Muscle layer of colon (tissue), 2 donors: ENCODE results near the gene TESK2.

Experiments
- H3K27ac ChIP-seq: one replicate; pipeline ENCODE4 v1.7.0; 2013; ENCODE audit warnings: low read depth, mild to moderate bottlenecking, low read length, moderate library complexity
- H3K27me3 ChIP-seq, 2 donors: one replicate each; pipeline ENCODE4 v1.7.0; 2013; ENCODE audit warnings: low read length in 2 of 2, mild to moderate bottlenecking in 2 of 2; ENCODE audit not compliant: insufficient read depth in 2 of 2, control insufficient read depth in 1 of 2
- H3K36me3 ChIP-seq: one replicate; pipeline ENCODE4 v1.7.0; 2013; ENCODE audit warnings: mild to moderate bottlenecking, low read length; ENCODE audit not compliant: insufficient read depth
- H3K4me1 ChIP-seq: one replicate; pipeline ENCODE4 v1.7.0; 2013; ENCODE audit warnings: mild to moderate bottlenecking, low read length; ENCODE audit not compliant: insufficient read depth
- H3K4me3 ChIP-seq, 2 donors: one replicate each; pipeline ENCODE4 v1.7.0; 2013; ENCODE audit warnings: low read length in 2 of 2, low read depth in 1 of 2, mild to moderate bottlenecking in 1 of 2, moderate library complexity in 1 of 2
- H3K9ac ChIP-seq: one replicate; pipeline ENCODE4 v1.7.0; 2013; ENCODE audit warnings: low read length
- H3K9me3 ChIP-seq: one replicate; pipeline ENCODE4 v1.7.0; 2013; ENCODE audit warnings: mild to moderate bottlenecking, low read length
- donor health status: abdominal sarcoma.
- donor health status: Adenocarcinoma of cecum.

The TESK2 gene

DNA sequence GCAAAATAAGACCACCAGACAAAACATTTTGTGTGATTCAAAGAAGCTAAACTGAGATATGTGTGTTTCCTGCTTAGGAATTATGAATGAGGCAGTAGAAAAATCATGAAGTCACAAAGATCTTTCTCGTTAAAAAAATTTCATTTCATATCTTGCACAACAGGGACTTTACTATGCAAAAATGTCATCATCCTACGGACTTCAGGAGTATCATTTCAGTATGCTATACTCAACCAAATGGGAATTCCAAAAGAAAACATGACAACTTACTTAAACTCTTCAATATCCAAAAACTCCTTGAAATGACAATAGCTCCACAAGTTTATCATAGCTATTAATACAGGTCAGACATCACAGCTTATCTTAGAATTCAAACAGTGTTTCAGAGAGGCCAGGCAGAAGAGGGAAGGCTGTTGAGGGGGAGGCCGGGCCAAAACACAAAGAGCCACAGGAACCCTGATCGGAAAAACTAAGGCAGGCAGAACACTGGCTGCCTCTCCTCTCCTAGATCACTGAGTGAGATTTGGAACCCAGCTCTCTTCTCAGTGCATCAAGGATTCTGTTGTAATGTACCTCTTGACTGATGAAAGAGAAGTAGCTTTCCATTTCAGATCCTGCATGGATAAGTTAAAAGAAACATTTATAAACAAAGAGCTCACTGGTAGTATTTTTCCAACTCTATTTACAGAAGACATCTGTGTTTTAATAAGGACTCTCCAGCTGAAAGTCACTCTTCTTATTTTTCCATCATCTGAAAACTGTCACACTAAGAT, 66.9 kb downstream of the TESK2 start:
- Histone ChIP-seq H3K27ac (no peak overlapping the region), H3K4me1 (no peaks in the 10 kb centered on the region), H3K9ac (no peak overlapping the region), H3K27me3 (no peaks in the 10 kb centered on the region), H3K36me3 (no peaks in the 10 kb centered on the region), H3K9me3 (no peaks in the 10 kb centered on the region), H3K4me3 (no peak overlapping the region)

DNA sequence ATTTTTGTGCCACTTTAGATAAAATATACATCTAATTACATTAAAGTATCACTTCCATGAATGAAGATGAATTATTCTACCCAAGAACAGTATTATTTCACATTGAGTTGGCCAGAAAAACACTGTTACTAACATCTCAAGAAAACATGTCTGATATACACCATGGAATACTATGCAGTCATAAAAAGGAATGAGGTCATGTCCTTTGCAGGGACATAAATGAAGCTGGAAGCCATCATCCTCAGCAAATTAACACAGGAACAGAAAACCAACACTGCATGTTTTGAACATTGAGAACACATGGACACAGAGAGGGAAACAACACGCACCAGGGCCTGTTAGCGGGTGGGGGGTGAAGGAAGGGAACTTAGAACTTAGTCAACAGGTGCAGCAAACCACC, 69.0 kb downstream of the TESK2 start:
- Histone ChIP-seq H3K36me3 (no peaks in the 10 kb centered on the region), H3K4me3 (no peak overlapping the region), H3K27ac (no peak overlapping the region), H3K4me1 (no peaks in the 10 kb centered on the region), H3K9ac (no peak overlapping the region), H3K9me3 (no peaks in the 10 kb centered on the region), H3K27me3 (no peaks in the 10 kb centered on the region)

GRCh38 chr1:45414746-45415145, 76.2 kb downstream of the TESK2 start:
- no peaks in the 10 kb centered on the region for H3K9me3 ChIP-seq
- no peaks in the 10 kb centered on the region for H3K36me3 ChIP-seq
- no peaks in the 10 kb centered on the region for H3K4me1 ChIP-seq
- H3K4me3 ChIP-seq: no peak overlapping the region
- H3K27me3 ChIP-seq: no peaks in the 10 kb centered on the region
- H3K27ac ChIP-seq: no peak overlapping the region
- H3K9ac ChIP-seq: no peak overlapping the region

GRCh38 chr1:45412899-45413298, 78.1 kb downstream of the TESK2 start:
- Histone ChIP-seq H3K9me3 (no peaks in the 10 kb centered on the region), H3K9ac (no peak overlapping the region), H3K36me3 (no peaks in the 10 kb centered on the region), H3K4me1 (no peaks in the 10 kb centered on the region), H3K4me3 (no peak overlapping the region), H3K27ac (no peak overlapping the region), H3K27me3 (no peaks in the 10 kb centered on the region)

- Histone ChIP-seq H3K36me3 (no peaks in the 10 kb centered on the region), H3K27ac (no peak overlapping the region)
Measured at GRCh38 chr1:45411510-45411899, 79.5 kb downstream of the TESK2 start.

GRCh38 chr1:45410850-45411509, 80.0 kb downstream of the TESK2 start:
- Histone ChIP-seq H3K9me3 (no peaks in the 10 kb centered on the region), H3K27ac (no peak overlapping the region), H3K36me3 (no peaks in the 10 kb centered on the region), H3K4me1 (no peaks in the 10 kb centered on the region), H3K27me3 (no peaks in the 10 kb centered on the region), H3K9ac (no peak overlapping the region), H3K4me3 (no peak overlapping the region)

More at GRCh38 chr1:45411510-45411899, 79.5 kb downstream of the TESK2 start:
- Histone ChIP-seq H3K4me1 (no peaks in the 10 kb centered on the region), H3K27me3 (no peaks in the 10 kb centered on the region), H3K9ac (no peak overlapping the region), H3K9me3 (no peaks in the 10 kb centered on the region), H3K4me3 (no peak overlapping the region)

DNA sequence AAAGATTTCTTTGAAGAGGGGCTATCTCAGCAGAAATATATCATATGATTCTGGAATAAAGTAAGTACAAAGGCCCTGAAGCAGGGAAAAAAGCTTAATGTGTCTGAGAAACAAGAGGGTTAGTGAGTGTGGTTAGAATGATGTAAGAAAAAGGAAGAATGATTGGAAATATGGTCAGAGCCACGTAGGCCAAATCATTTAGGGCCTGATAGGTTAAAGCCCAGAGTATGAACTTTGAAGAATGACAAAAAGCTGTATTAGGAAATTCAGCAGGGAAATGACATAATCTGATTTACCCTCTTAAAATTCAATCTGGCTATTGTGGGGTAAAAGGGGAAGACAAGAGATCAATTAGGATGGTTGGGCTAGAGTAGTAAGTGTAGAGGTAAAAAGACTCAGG, 81.7 kb downstream of the TESK2 start:
- no peak overlapping the region for H3K4me3 ChIP-seq
- H3K36me3 ChIP-seq: no peaks in the 10 kb centered on the region

DNA sequence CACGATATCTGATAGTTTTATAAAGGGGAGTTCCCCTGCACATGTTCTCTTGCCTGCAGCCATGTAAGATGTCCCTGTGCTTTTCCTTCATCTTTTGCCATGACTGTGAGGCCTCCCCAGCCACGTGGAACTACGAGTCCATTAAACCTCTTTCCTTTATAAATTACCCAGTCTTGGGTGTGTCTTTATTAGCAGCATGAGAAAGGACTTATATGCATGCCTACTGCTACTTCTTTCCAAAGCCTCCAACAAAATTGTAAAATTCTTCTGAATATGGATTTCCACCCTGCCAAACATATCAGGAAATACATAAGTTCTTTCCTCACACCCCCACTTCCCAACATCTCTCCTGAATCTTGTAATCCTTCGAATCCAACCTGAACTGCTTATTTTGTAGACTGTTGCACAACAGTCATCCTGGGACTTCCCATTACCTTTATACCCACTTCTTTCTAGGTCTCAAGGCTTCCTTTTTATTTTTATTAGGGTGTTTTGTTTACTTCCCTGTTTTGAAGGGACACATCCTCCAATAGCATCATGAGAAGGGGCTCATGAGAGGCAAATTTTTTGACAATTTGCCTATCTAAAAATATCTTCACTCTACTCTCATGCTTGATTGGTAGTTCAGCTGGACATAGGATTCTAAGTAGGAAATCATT, 83.2 kb downstream of the TESK2 start:
- no peak overlapping the region for H3K27ac ChIP-seq

More for the DNA sequence above, 81.7 kb downstream of the TESK2 start:
- Histone ChIP-seq H3K27me3 (no peaks in the 10 kb centered on the region), H3K4me1 (no peaks in the 10 kb centered on the region), H3K9me3 (no peaks in the 10 kb centered on the region), H3K9ac (no peak overlapping the region), H3K27ac (no peak overlapping the region)

DNA sequence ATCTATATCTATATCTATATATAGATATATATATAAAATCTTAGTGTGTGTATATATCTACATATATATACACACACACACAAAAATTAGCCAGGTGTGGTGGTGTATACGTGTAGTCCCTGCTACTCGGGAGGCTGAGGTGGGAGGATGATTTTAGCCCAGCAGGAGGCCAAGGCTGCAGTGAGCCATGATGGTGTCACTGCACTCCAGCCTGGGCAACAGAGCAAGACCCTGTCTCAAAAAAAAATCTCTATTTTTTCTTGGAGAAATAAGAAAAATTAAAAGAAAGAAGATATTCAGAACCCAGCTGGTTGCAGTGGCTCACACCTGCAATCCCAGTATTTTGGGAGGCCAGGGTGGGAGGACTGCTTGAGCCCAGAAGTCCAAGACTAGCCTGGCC, 85.3 kb downstream of the TESK2 start:
- H3K9ac ChIP-seq: no peak overlapping the region

More for the DNA sequence above, 83.2 kb downstream of the TESK2 start:
- no peak overlapping the region for H3K9ac ChIP-seq
- H3K4me3 ChIP-seq: no peak overlapping the region
- no peaks in the 10 kb centered on the region for H3K27me3 ChIP-seq
- no peaks in the 10 kb centered on the region for H3K9me3 ChIP-seq
- no peaks in the 10 kb centered on the region for H3K4me1 ChIP-seq
- H3K36me3 ChIP-seq: no peaks in the 10 kb centered on the region

GRCh38 chr1:45403718-45404117, 87.2 kb downstream of the TESK2 start:
- Histone ChIP-seq H3K36me3 (no peaks in the 10 kb centered on the region), H3K9me3 (no peaks in the 10 kb centered on the region), H3K9ac (no peak overlapping the region), H3K4me1 (no peaks in the 10 kb centered on the region), H3K27ac (no peak overlapping the region), H3K27me3 (no peaks in the 10 kb centered on the region), H3K4me3 (no peak overlapping the region)

More for the DNA sequence above, 85.3 kb downstream of the TESK2 start:
- Histone ChIP-seq H3K4me3 (no peak overlapping the region), H3K4me1 (no peaks in the 10 kb centered on the region), H3K27ac (no peak overlapping the region), H3K9me3 (no peaks in the 10 kb centered on the region), H3K36me3 (no peaks in the 10 kb centered on the region), H3K27me3 (no peaks in the 10 kb centered on the region)

- Histone ChIP-seq H3K27me3 (no peaks in the 10 kb centered on the region), H3K9me3 (no peaks in the 10 kb centered on the region), H3K9ac (no peak overlapping the region), H3K27ac (no peak overlapping the region), H3K4me3 (no peak overlapping the region), H3K36me3 (no peaks in the 10 kb centered on the region), H3K4me1 (no peaks in the 10 kb centered on the region)
Measured at GRCh38 chr1:45403298-45403697, 87.7 kb downstream of the TESK2 start.
